ENCODE results near the gene PRKG1.

GRCh38 chr10:51235865-51236264 is 161.6 kb downstream of the PRKG1 start:
- TF ChIP-seq, protein P1, sequence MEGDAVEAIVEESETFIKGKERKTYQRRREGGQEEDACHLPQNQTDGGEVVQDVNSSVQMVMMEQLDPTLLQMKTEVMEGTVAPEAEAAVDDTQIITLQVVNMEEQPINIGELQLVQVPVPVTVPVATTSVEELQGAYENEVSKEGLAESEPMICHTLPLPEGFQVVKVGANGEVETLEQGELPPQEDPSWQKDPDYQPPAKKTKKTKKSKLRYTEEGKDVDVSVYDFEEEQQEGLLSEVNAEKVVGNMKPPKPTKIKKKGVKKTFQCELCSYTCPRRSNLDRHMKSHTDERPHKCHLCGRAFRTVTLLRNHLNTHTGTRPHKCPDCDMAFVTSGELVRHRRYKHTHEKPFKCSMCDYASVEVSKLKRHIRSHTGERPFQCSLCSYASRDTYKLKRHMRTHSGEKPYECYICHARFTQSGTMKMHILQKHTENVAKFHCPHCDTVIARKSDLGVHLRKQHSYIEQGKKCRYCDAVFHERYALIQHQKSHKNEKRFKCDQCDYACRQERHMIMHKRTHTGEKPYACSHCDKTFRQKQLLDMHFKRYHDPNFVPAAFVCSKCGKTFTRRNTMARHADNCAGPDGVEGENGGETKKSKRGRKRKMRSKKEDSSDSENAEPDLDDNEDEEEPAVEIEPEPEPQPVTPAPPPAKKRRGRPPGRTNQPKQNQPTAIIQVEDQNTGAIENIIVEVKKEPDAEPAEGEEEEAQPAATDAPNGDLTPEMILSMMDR (IDR thresholded peaks at IDR 0.05) = no peak
- no peak for TF ChIP-seq POLR2A (IDR thresholded peaks at IDR 0.05; ENCODE audit: low read depth)
- TF ChIP-seq POLR2AphosphoS5 (IDR thresholded peaks at IDR 0.05) = no peak

Measured in esophagus muscularis mucosa (tissue), 3 donors.